Mesothelial cell of epicardium (in vitro differentiated cells): Measurements from ENCODE around the gene IL1RN. TPM values are rescaled to one million over a fixed set of nuclear protein-coding genes. Genes with fewer than 3 reads are reported as not detected.

Experiments
- DNase-seq, 2 experiments: peaks; one replicate each; pipeline ENCODE4 v3.0.0; 2021; ENCODE audit warnings: low spot score in 2 of 2; ENCODE audit not compliant: unreplicated experiment in 2 of 2
- H3K27ac Mint-ChIP-seq: 2 replicates; pipeline ENCODE4 v1.8.0; 2021; ENCODE audit warnings: mixed read lengths
- H3K27me3 Mint-ChIP-seq: 2 replicates; pipeline ENCODE4 v1.8.0; 2021; ENCODE audit warnings: low read depth, mixed read lengths
- H3K36me3 Mint-ChIP-seq: 2 replicates; pipeline ENCODE4 v1.8.0; 2021; ENCODE audit warnings: mixed read lengths
- H3K4me1 Mint-ChIP-seq: 2 replicates; pipeline ENCODE4 v1.8.0; 2021; ENCODE audit warnings: mixed read lengths
- H3K4me3 Mint-ChIP-seq: 2 replicates; pipeline ENCODE4 v1.8.0; 2021; ENCODE audit warnings: mild to moderate bottlenecking, moderate library complexity, mixed read lengths
- H3K9me3 Mint-ChIP-seq: 2 replicates; pipeline ENCODE4 v1.8.0; 2021; ENCODE audit warnings: mixed read lengths
- total RNA-seq: library from RNA; stranded (reverse); gene quantifications from 3 replicates; pipeline ENCODE4 v1.2.1, GENCODE V29; 2021
- TF ChIP-seq, protein P1 (sequence below): fragments of 200-600 bp; sonication (generic); IDR thresholded peaks from one replicate; pipeline ENCODE4 v1.5.0; 2021; ENCODE audit warnings: antibody characterized with exemption; ENCODE audit not compliant: unreplicated experiment

The IL1RN gene
- total RNA-seq, 1 donor from 2014 or later = not detected

- no peak for DNase-seq
- H3K9me3 Mint-ChIP-seq = peaks cover 34% of the 10 kb centered on the region
- TF ChIP-seq, protein P1, sequence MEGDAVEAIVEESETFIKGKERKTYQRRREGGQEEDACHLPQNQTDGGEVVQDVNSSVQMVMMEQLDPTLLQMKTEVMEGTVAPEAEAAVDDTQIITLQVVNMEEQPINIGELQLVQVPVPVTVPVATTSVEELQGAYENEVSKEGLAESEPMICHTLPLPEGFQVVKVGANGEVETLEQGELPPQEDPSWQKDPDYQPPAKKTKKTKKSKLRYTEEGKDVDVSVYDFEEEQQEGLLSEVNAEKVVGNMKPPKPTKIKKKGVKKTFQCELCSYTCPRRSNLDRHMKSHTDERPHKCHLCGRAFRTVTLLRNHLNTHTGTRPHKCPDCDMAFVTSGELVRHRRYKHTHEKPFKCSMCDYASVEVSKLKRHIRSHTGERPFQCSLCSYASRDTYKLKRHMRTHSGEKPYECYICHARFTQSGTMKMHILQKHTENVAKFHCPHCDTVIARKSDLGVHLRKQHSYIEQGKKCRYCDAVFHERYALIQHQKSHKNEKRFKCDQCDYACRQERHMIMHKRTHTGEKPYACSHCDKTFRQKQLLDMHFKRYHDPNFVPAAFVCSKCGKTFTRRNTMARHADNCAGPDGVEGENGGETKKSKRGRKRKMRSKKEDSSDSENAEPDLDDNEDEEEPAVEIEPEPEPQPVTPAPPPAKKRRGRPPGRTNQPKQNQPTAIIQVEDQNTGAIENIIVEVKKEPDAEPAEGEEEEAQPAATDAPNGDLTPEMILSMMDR = no peak
- no peaks in the 10 kb centered on the region for H3K4me1 Mint-ChIP-seq
- H3K27me3 Mint-ChIP-seq = peaks cover 18% of the 10 kb centered on the region
- H3K4me3 Mint-ChIP-seq = no peak overlapping the region
- H3K27ac Mint-ChIP-seq = no peak overlapping the region
- H3K36me3 Mint-ChIP-seq = peaks cover 2% of the 10 kb centered on the region
Observed at GRCh38 chr2:113098041-113098440, 29.4 kb upstream of the IL1RN start.

GRCh38 chr2:113098532-113098931 lies 28.9 kb upstream of the IL1RN start:
- peaks cover 14% of the 10 kb centered on the region for H3K27me3 Mint-ChIP-seq
- TF ChIP-seq, protein P1 = no peak
- H3K4me3 Mint-ChIP-seq = no peak overlapping the region
- no peak overlapping the region for H3K27ac Mint-ChIP-seq
- H3K4me1 Mint-ChIP-seq = no peaks in the 10 kb centered on the region
- DNase-seq = no peak
- peaks cover 2% of the 10 kb centered on the region for H3K36me3 Mint-ChIP-seq
- H3K9me3 Mint-ChIP-seq = peaks cover 39% of the 10 kb centered on the region

DNA sequence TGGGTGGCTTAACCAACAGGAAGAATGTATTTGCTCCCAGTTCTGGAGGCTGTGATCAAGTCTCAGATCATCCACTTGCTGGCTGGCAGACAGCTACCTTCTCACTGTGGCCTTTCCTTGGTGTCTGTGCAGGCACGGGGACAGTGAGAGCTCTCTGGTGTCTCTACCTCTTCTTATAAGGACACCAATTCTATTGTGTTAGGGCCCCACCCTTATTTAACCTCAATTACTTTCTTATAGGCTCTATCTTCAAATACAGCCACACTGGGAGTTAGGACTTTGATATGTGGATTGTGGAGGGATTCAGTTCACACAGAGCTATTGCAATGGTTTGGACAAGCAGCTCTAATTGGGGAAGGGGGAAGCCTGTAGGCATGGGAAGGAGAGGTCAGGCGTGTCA lies 25.3 kb upstream of the IL1RN start:
- Mint-ChIP-seq H3K4me1 (no peaks in the 10 kb centered on the region), H3K9me3 (peaks cover 29% of the 10 kb centered on the region), H3K4me3 (no peak overlapping the region), H3K36me3 (peaks cover 2% of the 10 kb centered on the region), H3K27ac (no peak overlapping the region), H3K27me3 (peaks cover 15% of the 10 kb centered on the region)
- TF ChIP-seq, protein P1 = no peak
- DNase-seq = no peak

DNA sequence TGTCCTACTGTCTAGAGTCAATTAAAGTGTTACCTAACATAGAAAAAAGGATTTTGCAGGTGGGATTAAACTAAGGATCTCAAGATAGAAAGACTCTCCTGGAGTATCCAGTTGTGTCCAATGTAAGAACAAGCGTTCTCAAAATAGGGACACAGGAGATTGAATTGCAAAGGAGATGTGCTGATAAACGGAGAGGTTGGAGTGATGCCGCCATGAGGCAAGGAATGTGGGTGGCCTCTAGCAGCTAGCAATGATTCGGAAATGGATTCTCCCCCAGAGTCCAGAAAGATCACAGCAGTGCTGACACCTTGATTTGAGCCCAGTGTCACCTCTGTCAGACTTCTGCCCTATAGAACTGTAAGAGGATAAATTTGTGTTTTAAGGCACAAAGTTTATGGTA lies 24.1 kb upstream of the IL1RN start:
- Mint-ChIP-seq H3K27ac (no peak overlapping the region), H3K27me3 (peaks cover 17% of the 10 kb centered on the region), H3K9me3 (peaks cover 18% of the 10 kb centered on the region), H3K36me3 (peaks cover 2% of the 10 kb centered on the region), H3K4me3 (no peak overlapping the region), H3K4me1 (no peaks in the 10 kb centered on the region)
- TF ChIP-seq, protein P1 = no peak
- no peak for DNase-seq

GRCh38 chr2:113104054-113104611 lies 23.3 kb upstream of the IL1RN start:
- peaks cover 23% of the 10 kb centered on the region for H3K27me3 Mint-ChIP-seq
- H3K9me3 Mint-ChIP-seq = peaks cover 16% of the 10 kb centered on the region
- H3K36me3 Mint-ChIP-seq = no peaks in the 10 kb centered on the region
- no peak overlapping the region for H3K27ac Mint-ChIP-seq
- H3K4me3 Mint-ChIP-seq = no peak overlapping the region
- TF ChIP-seq, protein P1 = no peak
- no peaks in the 10 kb centered on the region for H3K4me1 Mint-ChIP-seq
- no peak for DNase-seq
